Lower leg skin (tissue), 3 donors: ENCODE results near the gene SRCIN1.

Experiments
- CTCF ChIP-seq, 3 donors: fragments of 450-650 bp; IDR thresholded peaks; one replicate each; pipeline ENCODE4 v1.5.1; 2016; ENCODE audit warnings: antibody characterized with exemption in 3 of 3, mild to moderate bottlenecking in 3 of 3, moderate library complexity in 2 of 3
- POLR2A ChIP-seq, 2 donors: fragments of 450-650 bp; IDR thresholded peaks; one replicate each; pipeline ENCODE4 v1.6.1; 2016 to 2017; ENCODE audit warnings: antibody characterized with exemption in 2 of 2, mild to moderate bottlenecking in 1 of 2, moderate library complexity in 1 of 2

GRCh38 chr17:38559051-38559879, 46.5 kb downstream of the SRCIN1 start:
- TF ChIP-seq POLR2A (IDR thresholded peaks at IDR 0.05): no peak
- no peak for TF ChIP-seq CTCF (IDR thresholded peaks at IDR 0.05)
